PFSK-1 (cell line): Measurements from ENCODE around the gene ST3GAL2.

ENCODE experiments used
- FOXP2 ChIP-seq: optimal IDR thresholded peaks from 2 replicates; pipeline ENCODE3; 2011; ENCODE audit warnings: borderline replicate concordance, control low read depth, inconsistent platforms; ENCODE audit not compliant: insufficient read depth; ENCODE audit errors: extremely low read length, extremely low read depth
- POLR2AphosphoS5 ChIP-seq: IDR thresholded peaks from 2 replicates; pipeline ENCODE4 v1.6.1; 2012; ENCODE audit warnings: low read depth, mild to moderate bottlenecking, control low read depth, low read length, moderate library complexity
- SIN3A ChIP-seq: IDR thresholded peaks from 2 replicates; pipeline ENCODE4 v1.6.1; 2012; ENCODE audit warnings: mild to moderate bottlenecking, low read length, moderate library complexity, borderline replicate concordance; ENCODE audit not compliant: insufficient read depth
- TAF1 ChIP-seq: IDR thresholded peaks from 2 replicates; pipeline ENCODE4 v1.6.1; 2012; ENCODE audit warnings: low read length, control low read depth, borderline replicate concordance; ENCODE audit not compliant: insufficient read depth
- TF ChIP-seq, protein P1 (sequence below), 2 experiments: IDR thresholded peaks; 2 replicates each; pipeline versions ENCODE4 v1.6.1 to v1.8.0; 2011 to 2012; ENCODE audit warnings: low read depth in 2 of 2, low read length in 2 of 2, control low read depth in 1 of 2, inconsistent platforms in 1 of 2, mild to moderate bottlenecking in 1 of 2, moderate library complexity in 1 of 2; ENCODE audit not compliant: insufficient read depth in 1 of 2

DNA sequence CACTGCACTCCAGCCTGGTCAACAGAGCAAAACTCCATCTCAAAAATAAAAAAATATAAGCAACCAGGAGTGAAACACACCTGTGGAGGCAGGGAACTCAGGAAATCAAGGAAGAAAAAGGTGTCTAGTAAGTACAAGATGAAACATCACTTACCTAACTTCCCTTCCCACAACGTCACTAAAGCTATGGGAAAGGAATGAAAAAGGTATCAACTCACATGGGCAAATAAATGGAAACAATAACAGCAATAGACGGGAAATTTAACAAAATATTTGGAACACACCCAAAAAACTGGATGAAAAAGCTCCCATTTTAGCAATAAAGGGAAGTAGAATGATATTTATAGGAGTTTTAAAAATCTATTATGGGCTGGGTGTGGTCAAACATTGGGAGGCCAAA is 61.1 kb downstream of the ST3GAL2 start:
- TF ChIP-seq TAF1 (no peak), POLR2AphosphoS5 (no peak), FOXP2 (no peak), SIN3A (no peak)
- TF ChIP-seq, protein P1, sequence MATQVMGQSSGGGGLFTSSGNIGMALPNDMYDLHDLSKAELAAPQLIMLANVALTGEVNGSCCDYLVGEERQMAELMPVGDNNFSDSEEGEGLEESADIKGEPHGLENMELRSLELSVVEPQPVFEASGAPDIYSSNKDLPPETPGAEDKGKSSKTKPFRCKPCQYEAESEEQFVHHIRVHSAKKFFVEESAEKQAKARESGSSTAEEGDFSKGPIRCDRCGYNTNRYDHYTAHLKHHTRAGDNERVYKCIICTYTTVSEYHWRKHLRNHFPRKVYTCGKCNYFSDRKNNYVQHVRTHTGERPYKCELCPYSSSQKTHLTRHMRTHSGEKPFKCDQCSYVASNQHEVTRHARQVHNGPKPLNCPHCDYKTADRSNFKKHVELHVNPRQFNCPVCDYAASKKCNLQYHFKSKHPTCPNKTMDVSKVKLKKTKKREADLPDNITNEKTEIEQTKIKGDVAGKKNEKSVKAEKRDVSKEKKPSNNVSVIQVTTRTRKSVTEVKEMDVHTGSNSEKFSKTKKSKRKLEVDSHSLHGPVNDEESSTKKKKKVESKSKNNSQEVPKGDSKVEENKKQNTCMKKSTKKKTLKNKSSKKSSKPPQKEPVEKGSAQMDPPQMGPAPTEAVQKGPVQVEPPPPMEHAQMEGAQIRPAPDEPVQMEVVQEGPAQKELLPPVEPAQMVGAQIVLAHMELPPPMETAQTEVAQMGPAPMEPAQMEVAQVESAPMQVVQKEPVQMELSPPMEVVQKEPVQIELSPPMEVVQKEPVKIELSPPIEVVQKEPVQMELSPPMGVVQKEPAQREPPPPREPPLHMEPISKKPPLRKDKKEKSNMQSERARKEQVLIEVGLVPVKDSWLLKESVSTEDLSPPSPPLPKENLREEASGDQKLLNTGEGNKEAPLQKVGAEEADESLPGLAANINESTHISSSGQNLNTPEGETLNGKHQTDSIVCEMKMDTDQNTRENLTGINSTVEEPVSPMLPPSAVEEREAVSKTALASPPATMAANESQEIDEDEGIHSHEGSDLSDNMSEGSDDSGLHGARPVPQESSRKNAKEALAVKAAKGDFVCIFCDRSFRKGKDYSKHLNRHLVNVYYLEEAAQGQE (IDR thresholded peaks at IDR 0.05; ENCODE audit: insufficient read depth in 1 of 2, low read depth in 2 of 2, low read length in 2 of 2), result no peak
